GM12865 (cell line): ENCODE data around the gene APLNR.

Source experiments
- DNase-seq: peaks from one replicate; pipeline ENCODE4 v3.0.0; 2010; ENCODE audit warnings: low read depth
- H3K4me3 ChIP-seq: 2 replicates; pipeline ENCODE4 v1.5.1; 2011; ENCODE audit warnings: mild to moderate bottlenecking, low read depth, low read length, control low read depth
- TF ChIP-seq, protein P1 (sequence below): IDR thresholded peaks from 2 replicates; pipeline ENCODE4 v1.5.1; 2011; ENCODE audit warnings: low read length, control low read depth, low read depth, inconsistent platforms; ENCODE audit not compliant: insufficient read depth; ENCODE audit errors: missing control alignments

Gene APLNR

DNA sequence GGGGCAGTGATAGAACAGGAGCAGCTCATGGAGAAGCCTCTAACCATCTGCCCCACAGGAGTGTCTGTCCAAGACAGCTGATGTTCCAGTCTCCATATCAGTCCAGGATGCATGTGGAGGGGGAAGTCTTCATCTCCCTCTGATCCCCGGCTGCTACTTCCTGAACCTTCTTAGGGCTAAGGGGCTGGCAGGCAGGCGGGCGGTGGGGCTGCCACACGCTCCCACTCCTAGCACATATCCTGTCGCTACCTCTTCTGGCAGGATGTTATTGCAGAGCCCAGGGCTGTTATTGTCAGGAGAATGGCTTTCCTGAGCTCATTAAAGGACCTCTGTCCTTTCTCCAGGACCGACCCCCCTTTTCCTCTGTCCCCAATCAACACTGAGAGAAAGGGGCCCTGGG is 29.9 kb downstream of the APLNR start:
- DNase-seq: no peak
- TF ChIP-seq, protein P1, sequence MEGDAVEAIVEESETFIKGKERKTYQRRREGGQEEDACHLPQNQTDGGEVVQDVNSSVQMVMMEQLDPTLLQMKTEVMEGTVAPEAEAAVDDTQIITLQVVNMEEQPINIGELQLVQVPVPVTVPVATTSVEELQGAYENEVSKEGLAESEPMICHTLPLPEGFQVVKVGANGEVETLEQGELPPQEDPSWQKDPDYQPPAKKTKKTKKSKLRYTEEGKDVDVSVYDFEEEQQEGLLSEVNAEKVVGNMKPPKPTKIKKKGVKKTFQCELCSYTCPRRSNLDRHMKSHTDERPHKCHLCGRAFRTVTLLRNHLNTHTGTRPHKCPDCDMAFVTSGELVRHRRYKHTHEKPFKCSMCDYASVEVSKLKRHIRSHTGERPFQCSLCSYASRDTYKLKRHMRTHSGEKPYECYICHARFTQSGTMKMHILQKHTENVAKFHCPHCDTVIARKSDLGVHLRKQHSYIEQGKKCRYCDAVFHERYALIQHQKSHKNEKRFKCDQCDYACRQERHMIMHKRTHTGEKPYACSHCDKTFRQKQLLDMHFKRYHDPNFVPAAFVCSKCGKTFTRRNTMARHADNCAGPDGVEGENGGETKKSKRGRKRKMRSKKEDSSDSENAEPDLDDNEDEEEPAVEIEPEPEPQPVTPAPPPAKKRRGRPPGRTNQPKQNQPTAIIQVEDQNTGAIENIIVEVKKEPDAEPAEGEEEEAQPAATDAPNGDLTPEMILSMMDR: no peak
- no peak overlapping the region for H3K4me3 ChIP-seq

DNA sequence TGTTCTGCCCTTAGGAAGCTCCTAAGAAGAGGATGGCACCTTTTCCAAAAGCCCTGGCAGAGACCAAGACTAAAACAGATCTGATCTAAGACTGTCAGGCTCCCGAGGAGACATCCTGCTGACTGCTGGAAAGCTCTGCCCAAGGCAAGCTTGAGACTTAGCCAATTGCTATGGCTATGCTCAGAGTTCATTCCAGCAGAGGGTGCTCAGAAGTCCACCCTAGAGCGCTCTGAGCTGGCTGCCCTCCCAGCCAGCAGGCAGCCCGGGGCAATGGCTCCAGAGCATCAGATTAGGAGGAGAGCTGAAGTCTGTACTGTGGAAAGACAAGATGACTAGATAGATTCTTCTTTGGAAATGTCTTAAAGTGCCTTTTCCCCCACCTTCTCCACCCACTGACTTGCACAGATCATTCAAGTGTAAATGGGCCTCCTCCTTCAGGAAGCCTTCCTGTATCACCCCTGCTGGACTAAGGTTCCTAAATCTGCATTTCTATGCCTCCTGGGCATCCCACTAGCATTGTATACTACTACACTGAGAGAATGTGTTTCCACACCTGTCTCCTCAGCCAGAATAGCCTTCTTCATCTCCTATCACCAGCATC is 31.9 kb downstream of the APLNR start:
- TF ChIP-seq, protein P1: no peak
- no peak for DNase-seq
- H3K4me3 ChIP-seq: no peak overlapping the region

GRCh38 chr11:57203882-57204480 is 33.1 kb downstream of the APLNR start:
- DNase-seq: no peak
- H3K4me3 ChIP-seq: no peak overlapping the region
- TF ChIP-seq, protein P1: no peak

GRCh38 chr11:57203359-57203758 is 33.7 kb downstream of the APLNR start:
- TF ChIP-seq, protein P1: no peak
- no peak for DNase-seq
- H3K4me3 ChIP-seq: no peak overlapping the region

DNA sequence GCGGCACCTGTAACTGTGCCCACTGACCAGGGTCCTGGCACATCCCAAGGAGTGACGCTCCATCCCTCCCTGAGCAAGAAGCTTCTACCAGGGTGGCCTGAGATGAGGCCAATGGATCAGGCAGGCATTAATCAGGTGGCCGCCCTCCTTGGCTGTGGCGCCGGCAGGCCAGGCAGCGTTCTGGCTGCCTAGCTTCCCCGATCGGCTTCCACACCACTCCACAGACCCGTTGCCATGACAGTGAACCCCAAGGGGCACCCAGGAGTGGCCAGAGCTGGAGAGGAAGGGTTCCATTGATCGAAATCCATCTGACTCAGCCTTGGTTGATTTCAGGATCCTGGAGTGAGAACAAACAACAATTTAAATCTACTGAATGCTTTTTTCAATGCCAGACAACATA is 34.8 kb downstream of the APLNR start:
- no peak overlapping the region for H3K4me3 ChIP-seq
- TF ChIP-seq, protein P1: no peak
- no peak for DNase-seq

- TF ChIP-seq, protein P1: no peak
- no peak for DNase-seq
- H3K4me3 ChIP-seq: no peak overlapping the region
These were observed 36.1 kb downstream of the APLNR start for GRCh38 chr11:57200917-57201316.

DNA sequence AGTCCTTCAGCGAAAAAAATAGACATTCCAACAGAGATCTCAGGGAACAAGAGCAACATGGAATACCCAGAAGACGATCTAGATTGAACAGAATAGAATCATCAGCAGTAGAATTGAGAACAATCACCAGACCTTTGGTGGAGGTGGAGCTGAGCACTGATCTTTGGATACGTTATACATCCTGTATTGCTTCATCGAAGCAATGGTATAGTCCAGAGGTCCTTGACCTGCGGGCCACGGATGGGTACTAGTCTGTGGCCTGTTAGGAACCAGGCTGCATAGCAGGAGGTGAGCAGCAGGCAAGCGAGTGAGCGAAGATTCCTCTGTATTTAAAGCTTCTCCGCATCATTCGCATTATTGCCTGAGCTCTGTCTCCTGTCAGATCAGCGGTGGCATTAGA is 37.7 kb downstream of the APLNR start:
- no peak overlapping the region for H3K4me3 ChIP-seq
- DNase-seq: no peak
- TF ChIP-seq, protein P1: no peak
